Measurements from ENCODE around the gene EDDM13. TPM values are rescaled to one million over a fixed set of nuclear protein-coding genes. Genes with fewer than 3 reads are reported as not detected.

Gene EDDM13
- total RNA-seq, 5 donors from 2014 or later (not counting 1 experiment from before 2014, with no cell fraction given): not detected

- no peak overlapping the region for H3K4me3 Mint-ChIP-seq
- Histone ChIP-seq H3K27me3 (replicated peaks in 1 of 2; ENCODE audit: control insufficient read depth in 2 of 2, extremely low read depth in 1 of 2, insufficient read depth in 2 of 2, low read length in 1 of 2) (no peaks in the 10 kb centered on the region), H3K36me3 (ENCODE audit: control insufficient read depth in 2 of 2, extremely low read depth in 1 of 2, insufficient read depth in 1 of 2, low read length in 1 of 2) (no peaks in the 10 kb centered on the region), H3K4me3 (ENCODE audit: control insufficient read depth in 1 of 2, extremely low read depth in 1 of 2, low read length in 1 of 2) (no peak overlapping the region), H3K27ac (ENCODE audit: low read length) (no peak overlapping the region), H3K4me1 (ENCODE audit: control insufficient read depth in 1 of 2, extremely low read depth in 1 of 2, insufficient read depth in 2 of 2, low read length in 2 of 2) (no peaks in the 10 kb centered on the region), H3K9me3 (no peaks in the 10 kb centered on the region)
- ChIA-PET POLR2A (no interaction called here), CTCF (interaction anchor here in 1 of 2 donors (0.7 kb wide), 1 partner anchor 100 kb away, joined by 3 read pairs; no protein-coding TSS in a partner anchor)
- peaks cover 0 to 2% (median 0%) of the 10 kb centered on the region in 3 donors for H3K4me1 Mint-ChIP-seq
- H3K9me3 Mint-ChIP-seq: no peaks in the 10 kb centered on the region
- DNase-seq (no peak), ATAC-seq (replicated peaks in 1 of 4) (no peak)
- no peaks in the 10 kb centered on the region for H3K27me3 Mint-ChIP-seq
- no peaks in the 10 kb centered on the region for H3K36me3 Mint-ChIP-seq
- WGBS (ENCODE audit: insufficient coverage): 92% methylated on average over 6 of the region's 6 CpGs
- no peak overlapping the region for H3K27ac Mint-ChIP-seq
Observed at GRCh38 chr19:56351208-56351607, 78.7 kb downstream of the EDDM13 start.

GRCh38 chr19:56355517-56355916 is 83.0 kb downstream of the EDDM13 start:
- ChIA-PET CTCF (no interaction called here), POLR2A (no interaction called here)
- WGBS (ENCODE audit: insufficient coverage): no CpG with 5 or more reads among the region's 1 CpG
- no peak for ATAC-seq (replicated peaks in 1 of 4)
- DNase-seq: no peak
- no peaks in the 10 kb centered on the region for H3K9me3 ChIP-seq
- H3K27me3 ChIP-seq (replicated peaks in 1 of 2; ENCODE audit: control insufficient read depth in 2 of 2, extremely low read depth in 1 of 2, insufficient read depth in 2 of 2, low read length in 1 of 2): no peaks in the 10 kb centered on the region
- no peak overlapping the region for H3K27ac ChIP-seq (ENCODE audit: low read length)
- Mint-ChIP-seq H3K27ac (no peak overlapping the region), H3K36me3 (peaks cover 21% of the 10 kb centered on the region), H3K9me3 (peaks cover 13 to 28% (median 13%) of the 10 kb centered on the region in 3 donors), H3K27me3 (no peaks in the 10 kb centered on the region), H3K4me3 (no peak overlapping the region), H3K4me1 (no peaks in the 10 kb centered on the region)
- no peak overlapping the region for H3K4me3 ChIP-seq (ENCODE audit: control insufficient read depth in 1 of 2, extremely low read depth in 1 of 2, low read length in 1 of 2)
- H3K36me3 ChIP-seq (ENCODE audit: control insufficient read depth in 2 of 2, extremely low read depth in 1 of 2, insufficient read depth in 1 of 2, low read length in 1 of 2): no peaks in the 10 kb centered on the region
- H3K4me1 ChIP-seq (ENCODE audit: control insufficient read depth in 1 of 2, extremely low read depth in 1 of 2, insufficient read depth in 2 of 2, low read length in 2 of 2): no peaks in the 10 kb centered on the region

GRCh38 chr19:56356944-56357343 is 84.4 kb downstream of the EDDM13 start:
- Histone ChIP-seq H3K9me3 (no peaks in the 10 kb centered on the region), H3K4me3 (ENCODE audit: control insufficient read depth in 1 of 2, extremely low read depth in 1 of 2, low read length in 1 of 2) (no peak overlapping the region), H3K36me3 (ENCODE audit: control insufficient read depth in 2 of 2, extremely low read depth in 1 of 2, insufficient read depth in 1 of 2, low read length in 1 of 2) (no peaks in the 10 kb centered on the region), H3K27me3 (replicated peaks in 1 of 2; ENCODE audit: control insufficient read depth in 2 of 2, extremely low read depth in 1 of 2, insufficient read depth in 2 of 2, low read length in 1 of 2) (no peaks in the 10 kb centered on the region), H3K27ac (ENCODE audit: low read length) (no peak overlapping the region), H3K4me1 (ENCODE audit: control insufficient read depth in 1 of 2, extremely low read depth in 1 of 2, insufficient read depth in 2 of 2, low read length in 2 of 2) (no peaks in the 10 kb centered on the region)
- Mint-ChIP-seq H3K27ac (no peak overlapping the region), H3K4me3 (no peak overlapping the region), H3K36me3 (peaks cover 29% of the 10 kb centered on the region), H3K9me3 (peaks cover 16 to 37% (median 20%) of the 10 kb centered on the region in 3 donors), H3K4me1 (no peaks in the 10 kb centered on the region), H3K27me3 (no peaks in the 10 kb centered on the region)
- WGBS (ENCODE audit: insufficient coverage): no CpG with 5 or more reads among the region's 2 CpGs
- no peak for ATAC-seq (replicated peaks in 1 of 4)
- POLR2A ChIA-PET: no interaction called here
- no peak for DNase-seq
- CTCF ChIA-PET: no interaction called here

Other genes with a start within 250 kb of the EDDM13 start
- gene ZNF787, start 151.5 kb upstream of the EDDM13 start, total RNA-seq: 10 to 100 TPM; 20.6 to 38.6 (median 34.9) TPM
- gene ZNF444, start 131.5 kb upstream of the EDDM13 start, total RNA-seq: 10 to 100 TPM; 23.1 to 51.4 (median 46.0) TPM
- not detected for gene GALP, start 96.7 kb upstream of the EDDM13 start, total RNA-seq
- gene ZSCAN5B, start 75.0 kb upstream of the EDDM13 start, total RNA-seq: not detected
- not detected for gene ZSCAN5C, start 70.5 kb upstream of the EDDM13 start, total RNA-seq
- gene ZSCAN5A, start 42.1 kb downstream of the EDDM13 start, total RNA-seq: 10 to 100 TPM in 4 of 5 donors, 1 to 10 TPM in 1; 9.5 to 12.7 (median 11.1) TPM
- gene ZNF582, start 120.8 kb downstream of the EDDM13 start, total RNA-seq: 1 to 10 TPM; 1.6 to 7.9 (median 6.0) TPM
- 10 to 100 TPM in 1 of 5 donors, 1 to 10 TPM in 4; 3.3 to 10.7 (median 7.8) TPM for gene ZNF583, start 131.6 kb downstream of the EDDM13 start, total RNA-seq
- 1 to 10 TPM in 4 of 5 donors, under 1 TPM in 1; 0.56 to 5.2 (median 1.8) TPM for gene ZNF667, start 204.6 kb downstream of the EDDM13 start, total RNA-seq
- gene ZNF471, start 235.1 kb downstream of the EDDM13 start, total RNA-seq: 1 to 10 TPM; 1.4 to 3.5 (median 2.2) TPM